Naive thymus-derived CD4-positive, alpha-beta T cell (primary cell): ENCODE data around the gene SRCAP. TPM values are rescaled to one million over a fixed set of nuclear protein-coding genes. Genes with fewer than 3 reads are reported as not detected.
A peak's percentile ranks its signal among the peaks of the same experiment; 100 is the strongest.

ENCODE experiments used
- ATAC-seq: fragments of 150-1000 bp; cut with Tn5 transposase; 2 replicates; pipeline ENCODE4 v1.10.0; 2021; ENCODE audit warnings: mild to moderate bottlenecking, moderate library complexity
- CTCF ChIA-PET: fragments of 350-600 bp; sonication (Branson Sonifier 250); formaldehyde crosslinking; loops from one replicate; lab custom pipeline; 2021; ENCODE audit warnings: antibody characterized with exemption; lab: Charles Lee
- POLR2A ChIA-PET: fragments of 350-600 bp; sonication (Branson Sonifier 250); formaldehyde crosslinking; loops from one replicate; lab custom pipeline; 2021; ENCODE audit warnings: antibody characterized with exemption, inconsistent platforms; lab: Charles Lee
- DNase-seq, 9 donors: peaks; one replicate each; pipeline versions ENCODE4 v3.0.0 to v3.0.0-alpha.2; 2020 to 2022; ENCODE audit warnings: mixed read lengths in 1 of 9
- H3K27ac ChIP-seq: one replicate; pipeline ENCODE4 v1.7.0; 2013; ENCODE audit warnings: mild to moderate bottlenecking, low read depth, low read length, moderate library complexity
- H3K27me3 ChIP-seq, 2 donors: one replicate each; pipeline ENCODE4 v1.7.0; 2013; ENCODE audit warnings: low read length in 2 of 2, mild to moderate bottlenecking in 2 of 2, moderate library complexity in 2 of 2; ENCODE audit not compliant: control insufficient read depth in 2 of 2, insufficient read depth in 2 of 2
- H3K36me3 ChIP-seq, 3 experiments: 1 replicate in 2 of 3; 2 replicates in 1 of 3; pipeline ENCODE4 v1.7.0; 2013; ENCODE audit warnings: low read length in 3 of 3, mild to moderate bottlenecking in 3 of 3, moderate library complexity in 1 of 3; ENCODE audit not compliant: insufficient read depth in 3 of 3, control insufficient read depth in 2 of 3
- H3K4me1 ChIP-seq, 2 donors: one replicate each; pipeline ENCODE4 v1.7.0; 2013; ENCODE audit warnings: low read length in 2 of 2, mild to moderate bottlenecking in 2 of 2, moderate library complexity in 1 of 2; ENCODE audit not compliant: control insufficient read depth in 2 of 2, insufficient read depth in 2 of 2
- H3K4me3 ChIP-seq: 2 replicates; pipeline ENCODE4 v1.7.0; 2013; ENCODE audit warnings: mild to moderate bottlenecking, low read length
- H3K9me3 ChIP-seq, 3 experiments: 1 replicate in 2 of 3; 2 replicates in 1 of 3; pipeline ENCODE4 v1.7.0; 2013; ENCODE audit warnings: low read length in 3 of 3; ENCODE audit not compliant: control insufficient read depth in 2 of 3
- H3K27ac Mint-ChIP-seq, 9 donors: one replicate each; pipeline ENCODE4 v1.8.0; 2020 to 2022; ENCODE audit warnings: mixed read lengths in 9 of 9, mild to moderate bottlenecking in 8 of 9, moderate library complexity in 5 of 9, inconsistent platforms in 2 of 9
- H3K27me3 Mint-ChIP-seq, 5 donors: one replicate each; pipeline ENCODE4 v1.8.0; 2021 to 2022; ENCODE audit warnings: mixed read lengths in 5 of 5, mild to moderate bottlenecking in 1 of 5
- H3K36me3 Mint-ChIP-seq, 5 donors: one replicate each; pipeline ENCODE4 v1.8.0; 2020 to 2022; ENCODE audit warnings: mixed read lengths in 5 of 5, mild to moderate bottlenecking in 3 of 5, inconsistent platforms in 1 of 5
- H3K4me1 Mint-ChIP-seq, 7 donors: one replicate each; pipeline ENCODE4 v1.8.0; 2020 to 2022; ENCODE audit warnings: mixed read lengths in 7 of 7, mild to moderate bottlenecking in 3 of 7, inconsistent platforms in 1 of 7
- H3K4me3 Mint-ChIP-seq, 10 donors: one replicate each; pipeline ENCODE4 v1.8.0; 2020 to 2022; ENCODE audit warnings: mild to moderate bottlenecking in 10 of 10, mixed read lengths in 10 of 10, moderate library complexity in 6 of 10, inconsistent platforms in 2 of 10
- H3K9me3 Mint-ChIP-seq, 11 donors: one replicate each; pipeline ENCODE4 v1.8.0; 2020 to 2022; ENCODE audit warnings: mixed read lengths in 11 of 11, mild to moderate bottlenecking in 4 of 11, inconsistent platforms in 1 of 11, moderate library complexity in 1 of 11
- intact Hi-C, 2 donors: fragments of 100-400 bp; cut with micrococcal nuclease; formaldehyde crosslinking; loops; one replicate each; pipeline ENCODE4 v1.15.1; 2023
- polyA plus RNA-seq, 2 donors: library from polyadenylated mRNA; unstranded; fragments of 300-500 nt; fragmentation: Illumina TruSeq; gene quantifications; one replicate each; pipeline ENCODE4 v1.2.3, GENCODE V29; 2021
- total RNA-seq, 6 experiments: library from RNA in 5 of 6; stranded (reverse) in 5 of 6; gene quantifications; 1 replicate in 5 of 6; 2 replicates in 1 of 6; pipeline ENCODE4 v1.2.3 and lab custom pipeline; 2021 to 2026

The SRCAP gene
- total and polyA plus RNA-seq, 7 experiments from 2014 or later, result 11.8 to 111 (median 86.7) TPM

DNA sequence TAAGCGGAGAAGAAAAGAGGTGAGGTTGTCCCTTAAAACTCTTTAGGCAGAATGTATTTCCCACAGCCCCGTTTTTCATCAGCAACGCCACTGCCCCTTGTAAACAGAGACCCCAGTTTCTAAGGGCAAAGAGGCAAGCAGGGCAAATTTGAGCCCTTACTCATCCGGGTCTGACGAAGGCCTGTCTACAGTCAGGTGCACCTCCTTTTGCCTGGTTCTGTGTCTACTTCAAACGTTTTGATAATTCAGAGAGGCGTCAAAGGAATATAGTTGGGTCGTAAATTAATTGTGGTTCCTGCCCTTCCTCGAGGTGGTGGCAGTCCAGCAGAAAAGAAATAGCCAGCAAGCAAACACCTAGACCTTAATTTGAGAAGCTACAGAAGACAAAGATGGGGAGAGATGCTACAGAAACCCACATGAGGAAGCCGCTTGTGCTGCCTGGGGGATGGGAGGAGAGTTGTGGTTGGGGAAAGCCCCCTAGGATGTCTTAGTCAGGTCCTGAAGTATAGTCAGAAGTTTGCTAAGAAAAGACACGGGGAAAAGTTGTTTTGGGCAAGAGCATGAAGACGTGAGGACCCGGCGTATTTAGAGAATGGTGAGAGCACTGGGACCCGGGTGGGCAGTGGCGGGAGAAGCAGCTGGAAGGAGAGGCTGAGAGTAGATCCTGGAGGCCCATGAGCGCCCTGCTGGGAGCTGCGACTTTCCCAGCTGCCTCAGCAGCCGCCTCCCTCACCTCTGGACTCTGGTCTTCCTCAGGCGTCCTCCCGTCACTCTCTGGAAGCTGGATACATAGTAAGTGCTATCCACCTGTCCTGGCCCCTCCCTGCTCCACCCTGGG is 38.3 kb upstream of the SRCAP start:
- Mint-ChIP-seq H3K4me3 (peak overlapping the region; percentile 84 to 96 (median 90)), H3K27ac (peak overlapping the region; percentile 73 to 98 (median 92)), H3K27me3 (no peaks in the 10 kb centered on the region), H3K36me3 (peaks cover 0 to 43% (median 27%) of the 10 kb centered on the region in 5 donors), H3K9me3 (peaks cover 0 to 6% (median 0%) of the 10 kb centered on the region in 11 donors), H3K4me1 (peaks cover 27 to 55% (median 49%) of the 10 kb centered on the region in 7 donors)
- Histone ChIP-seq H3K36me3 (peaks cover 28 to 57% (median 36%) of the 10 kb centered on the region in 3 experiments), H3K9me3 (no peaks in the 10 kb centered on the region), H3K4me3 (peak overlapping the region; percentile 83), H3K4me1 (peaks cover 45 to 49% of the 10 kb centered on the region in 2 donors), H3K27ac (peak overlapping the region; percentile 94), H3K27me3 (no peaks in the 10 kb centered on the region)
- CTCF ChIA-PET, result interaction anchor here (0.6 to 5.6 kb wide), 3 partner anchors 23 to 35 kb away, joined by 3 to 50 read pairs (median 6); no protein-coding TSS in a partner anchor
- intact Hi-C loops, result loop anchor here in 1 of 2 donors (1.0 kb wide), 1 partner anchor 537 kb away; the partner anchor contains the start of gene MAPK3
- DNase-seq (peak in 8 of 9 donors; percentile 65 to 90 (median 78)), ATAC-seq (no peak)
- POLR2A ChIA-PET, result interaction anchor here (0.6 to 6.3 kb wide), 12 partner anchors 10 to 243 kb away, joined by 3 to 113 read pairs (median 6); partner anchors contain the start of genes PRR14, SRCAP, ZNF688 and ZNF747

DNA sequence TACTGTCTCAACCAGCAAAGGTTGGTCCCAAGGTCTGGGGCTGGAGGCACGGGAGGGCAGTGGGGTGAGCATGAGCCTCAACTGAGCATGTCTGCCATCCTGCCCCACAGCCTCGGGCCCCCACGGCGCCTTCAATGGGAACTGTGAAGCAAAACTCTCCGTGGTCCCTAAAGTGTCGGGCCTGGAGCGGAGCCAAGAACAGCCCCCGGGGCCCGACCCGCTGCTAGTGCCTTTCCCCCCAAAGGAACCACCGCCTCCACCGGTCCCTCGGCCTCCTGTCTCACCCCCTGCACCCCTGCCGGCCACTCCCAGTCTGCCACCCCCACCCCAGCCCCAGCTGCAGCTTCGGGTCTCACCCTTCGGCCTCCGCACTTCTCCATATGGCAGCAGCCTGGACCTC is 36.5 kb upstream of the SRCAP start:
- Histone ChIP-seq H3K9me3 (no peaks in the 10 kb centered on the region), H3K4me1 (peaks cover 37 to 41% of the 10 kb centered on the region in 2 donors), H3K4me3 (no peak overlapping the region), H3K36me3 (peaks cover 38 to 63% (median 40%) of the 10 kb centered on the region in 3 experiments), H3K27me3 (no peaks in the 10 kb centered on the region), H3K27ac (peak overlapping the region; percentile 94)
- ATAC-seq (no peak), DNase-seq (no peak)
- Mint-ChIP-seq H3K4me1 (peaks cover 29 to 39% (median 36%) of the 10 kb centered on the region in 7 donors), H3K4me3 (peak overlapping the region in 6 of 10 donors; percentile 36 to 96 (median 88)), H3K27me3 (no peaks in the 10 kb centered on the region), H3K27ac (peak overlapping the region in 5 of 9 donors; percentile 23 to 96 (median 73)), H3K36me3 (peaks cover 0 to 36% (median 27%) of the 10 kb centered on the region in 5 donors), H3K9me3 (peaks cover 0 to 4% (median 0%) of the 10 kb centered on the region in 11 donors)
- intact Hi-C loops, result no loop called here
- ChIA-PET CTCF (interaction anchor here (5.6 kb wide), 1 partner anchor 33 kb away, joined by 50 read pairs; no protein-coding TSS in a partner anchor), POLR2A (interaction anchor here (1.2 to 6.3 kb wide), 3 partner anchors 11 to 34 kb away, joined by 3 to 113 read pairs (median 49); partner anchors contain the start of genes PRR14 and SRCAP)

DNA sequence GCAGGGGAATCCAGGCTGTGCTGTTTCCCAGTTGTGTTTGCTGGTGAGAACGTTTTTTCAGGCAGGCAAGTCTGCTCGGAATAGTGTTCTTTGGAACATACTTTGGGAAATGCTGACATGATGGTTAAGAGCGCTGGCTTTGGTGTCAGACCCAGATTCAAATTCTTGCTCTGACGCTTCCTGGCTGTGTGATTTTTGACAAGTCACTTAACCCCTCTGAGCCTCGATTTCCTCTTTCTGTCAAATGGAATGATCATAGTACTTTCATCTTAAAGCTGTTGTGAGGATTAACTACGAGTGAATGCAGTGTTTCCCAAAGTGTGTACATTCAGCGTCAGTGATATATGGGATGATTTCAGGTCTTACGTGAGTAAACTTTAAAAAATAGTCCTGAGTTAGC is 35.9 kb upstream of the SRCAP start:
- H3K27me3 Mint-ChIP-seq, result no peaks in the 10 kb centered on the region
- Histone ChIP-seq H3K4me3 (peak overlapping the region; percentile 19), H3K36me3 (peaks cover 38 to 69% (median 46%) of the 10 kb centered on the region in 3 experiments), H3K27ac (peak overlapping the region; percentile 37), H3K27me3 (no peaks in the 10 kb centered on the region), H3K9me3 (no peaks in the 10 kb centered on the region), H3K4me1 (peaks cover 35 to 39% of the 10 kb centered on the region in 2 donors)
- H3K9me3 Mint-ChIP-seq, result peaks cover 0 to 4% (median 0%) of the 10 kb centered on the region in 11 donors
- peaks cover 0 to 40% (median 31%) of the 10 kb centered on the region in 5 donors for H3K36me3 Mint-ChIP-seq
- CTCF ChIA-PET, result interaction anchor here (1.3 to 5.6 kb wide), 2 partner anchors 33 to 34 kb away, joined by 3 to 50 read pairs; no protein-coding TSS in a partner anchor
- POLR2A ChIA-PET, result interaction anchor here (0.5 to 6.3 kb wide), 4 partner anchors 13 to 517 kb away, joined by 3 to 113 read pairs (median 3); partner anchors contain the start of gene SRCAP
- intact Hi-C loops, result no loop called here
- no peak for ATAC-seq
- H3K4me3 Mint-ChIP-seq, result peak overlapping the region in 7 of 10 donors; percentile 21 to 94 (median 42)
- peak overlapping the region in 5 of 9 donors; percentile 12 to 78 (median 62) for H3K27ac Mint-ChIP-seq
- DNase-seq, result no peak
- peaks cover 33 to 39% (median 35%) of the 10 kb centered on the region in 7 donors for H3K4me1 Mint-ChIP-seq

DNA sequence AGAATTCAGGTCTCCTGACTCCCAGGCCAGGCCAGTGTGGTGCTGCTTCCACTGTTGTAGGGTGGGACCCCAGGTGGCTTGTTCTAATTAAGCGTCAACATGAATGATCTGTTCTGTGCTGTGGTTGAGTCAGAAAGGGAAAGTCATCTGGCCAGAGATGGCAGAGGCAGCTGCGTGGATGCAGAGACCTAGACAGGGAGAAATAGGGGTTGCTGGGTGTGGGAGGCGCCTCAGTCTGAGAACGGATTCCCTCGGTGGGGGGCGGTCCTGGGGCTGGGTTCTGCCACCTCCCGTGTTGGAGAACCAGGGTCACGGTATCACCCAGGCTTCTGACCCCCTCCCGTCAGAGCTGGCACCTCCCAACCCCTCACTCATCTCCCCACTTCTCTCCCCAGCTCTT is 35.2 kb upstream of the SRCAP start:
- Histone ChIP-seq H3K4me1 (peaks cover 35 to 39% of the 10 kb centered on the region in 2 donors), H3K27ac (peak overlapping the region; percentile 37), H3K4me3 (no peak overlapping the region), H3K9me3 (no peaks in the 10 kb centered on the region), H3K36me3 (peaks cover 38 to 76% (median 47%) of the 10 kb centered on the region in 3 experiments), H3K27me3 (no peaks in the 10 kb centered on the region)
- Mint-ChIP-seq H3K27ac (peak overlapping the region in 5 of 9 donors; percentile 51 to 77 (median 67)), H3K4me3 (peak overlapping the region in 5 of 10 donors; percentile 13 to 50 (median 34)), H3K36me3 (peaks cover 0 to 42% (median 34%) of the 10 kb centered on the region in 5 donors), H3K27me3 (no peaks in the 10 kb centered on the region), H3K9me3 (peaks cover 0 to under 1% (median 0%) of the 10 kb centered on the region in 11 donors), H3K4me1 (peaks cover 33 to 40% (median 35%) of the 10 kb centered on the region in 7 donors)
- POLR2A ChIA-PET, result interaction anchor here (6.3 kb wide), 1 partner anchor 32 kb away, joined by 113 read pairs; the partner anchor contains the start of gene SRCAP
- CTCF ChIA-PET, result interaction anchor here (0.6 to 1.3 kb wide), 2 partner anchors 10 to 35 kb away, joined by 3 read pairs; no protein-coding TSS in a partner anchor
- ATAC-seq (no peak), DNase-seq (no peak)
- intact Hi-C loops, result no loop called here

DNA sequence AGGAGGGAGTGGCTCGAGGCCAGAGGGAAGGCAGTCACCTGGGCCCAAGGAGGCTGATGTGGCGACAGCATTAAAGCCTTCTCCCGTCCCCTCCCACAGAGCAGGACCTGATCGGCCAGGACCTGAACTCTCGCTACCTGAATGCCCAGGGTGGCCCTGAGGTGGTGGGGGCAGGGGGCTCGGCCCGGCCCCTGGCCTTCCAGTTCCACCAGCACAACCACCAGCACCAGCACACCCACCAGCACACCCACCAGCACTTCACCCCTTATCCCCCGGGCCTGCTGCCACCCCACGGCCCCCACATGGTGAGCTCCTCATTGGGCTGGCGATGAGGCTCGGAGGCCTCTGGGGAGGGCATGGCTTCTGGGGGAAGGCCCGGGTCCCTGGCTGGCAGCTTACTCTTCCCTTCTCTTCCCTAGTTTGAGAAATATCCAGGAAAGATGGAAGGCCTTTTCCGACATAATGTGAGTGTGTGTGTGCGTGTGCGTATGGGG is 34.3 kb upstream of the SRCAP start:
- Histone ChIP-seq H3K4me1 (peaks cover 35 to 39% of the 10 kb centered on the region in 2 donors), H3K36me3 (peaks cover 38 to 83% (median 47%) of the 10 kb centered on the region in 3 experiments), H3K27me3 (no peaks in the 10 kb centered on the region), H3K9me3 (no peaks in the 10 kb centered on the region), H3K4me3 (no peak overlapping the region), H3K27ac (no peak overlapping the region)
- no peaks in the 10 kb centered on the region for H3K27me3 Mint-ChIP-seq
- H3K36me3 Mint-ChIP-seq, result peaks cover 0 to 42% (median 34%) of the 10 kb centered on the region in 5 donors
- peaks cover 33 to 40% (median 34%) of the 10 kb centered on the region in 7 donors for H3K4me1 Mint-ChIP-seq
- no peak for DNase-seq
- CTCF ChIA-PET, result no interaction called here
- peak overlapping the region in 1 of 10 donors; percentile 18 for H3K4me3 Mint-ChIP-seq
- POLR2A ChIA-PET, result interaction anchor here (1.0 to 1.7 kb wide), 6 partner anchors 9 to 86 kb away, joined by 3 to 9 read pairs (median 4); partner anchors contain the start of gene PRR14
- intact Hi-C loops, result no loop called here
- no peaks in the 10 kb centered on the region for H3K9me3 Mint-ChIP-seq
- no peak for ATAC-seq
- peak overlapping the region in 1 of 9 donors; percentile 52 for H3K27ac Mint-ChIP-seq
